ENCODE measurements around the gene TBC1D2. TPM values are rescaled to one million over a fixed set of nuclear protein-coding genes. Genes with fewer than 3 reads are reported as not detected.
"Not testable (repeated sequence)": the region's sequence is repeated elsewhere in the genome, so short reads cannot be mapped to it uniquely, and the experiment has no call there.

TBC1D2 gene
- 1 to 10 TPM; 3.6 to 3.9 TPM for total RNA-seq

DNA sequence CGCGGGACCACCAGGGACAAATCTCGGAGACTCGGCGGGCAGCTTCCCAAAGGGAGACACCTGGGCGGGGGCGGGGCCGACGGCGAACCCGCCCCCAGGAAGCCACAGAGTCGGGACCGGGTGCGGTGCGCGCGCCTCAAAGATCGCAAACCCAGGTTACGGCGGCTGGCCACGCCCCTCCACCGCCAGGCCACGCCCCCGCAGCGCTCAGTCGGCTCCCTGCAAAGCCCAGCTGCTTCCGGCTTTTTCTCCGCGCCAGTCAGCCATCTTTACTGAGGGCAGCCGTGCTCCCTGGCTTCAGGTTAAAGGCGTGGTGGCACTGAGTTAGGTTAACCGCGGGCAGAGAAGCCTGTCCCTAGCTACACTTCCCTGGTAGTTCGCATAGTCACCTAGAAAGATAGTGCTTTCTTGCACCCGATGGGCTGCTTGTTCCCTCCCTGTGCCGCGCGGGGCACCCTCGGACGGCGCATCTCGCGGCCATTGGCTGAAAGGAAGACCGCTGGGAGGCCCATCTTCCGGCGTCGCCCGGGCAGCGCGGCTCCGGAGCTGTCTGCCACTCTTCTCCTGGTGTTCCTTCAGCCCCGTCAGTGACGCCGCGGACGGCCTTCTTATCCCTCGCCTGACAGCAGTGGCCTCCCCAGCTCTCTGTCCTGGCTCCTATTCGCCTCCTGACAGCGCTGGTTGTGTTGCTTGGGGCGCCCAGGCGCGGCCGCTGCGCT, at the start of gene TBC1D2:
Gene TBC1D2 (minus strand): TSS at position 72 of the 719 bp plus-strand sequence. CDS start 108 bp downstream, outside the sequence.
- Mint-ChIP-seq H3K27ac (peak within 1 kb of the TSS; percentile 91 to 99), H3K36me3 (peaks cover 6% of the 10 kb centered on the region in 2 donors), H3K9me3 (no peaks in the 10 kb centered on the region)
- DNase-seq (ENCODE audit: low spot score in 2 of 2), result peak; percentile 97 to 98
- ATAC-seq, result peak; percentile 91 to 94

DNA sequence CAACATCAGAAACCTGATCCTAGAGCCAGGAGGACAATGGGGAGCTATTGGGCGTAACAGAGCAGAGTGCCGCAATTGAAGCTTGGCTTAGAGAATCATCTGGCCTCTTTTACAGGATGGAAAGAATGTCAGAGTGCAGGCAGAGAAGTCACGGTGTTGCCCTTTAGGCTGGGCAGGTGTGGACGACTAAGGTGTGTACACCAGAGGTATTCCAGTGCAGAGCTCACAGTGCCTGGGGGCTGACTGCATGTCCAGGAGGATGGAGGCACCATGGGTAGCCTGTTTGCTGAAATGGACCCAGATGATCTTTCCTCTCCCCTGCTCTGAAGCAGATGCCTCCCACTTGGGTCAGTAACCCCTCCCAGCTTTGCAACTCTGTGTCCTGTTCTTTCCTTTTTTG, 48.9 kb upstream of the TBC1D2 start:
- Mint-ChIP-seq H3K36me3 (no peaks in the 10 kb centered on the region), H3K27ac (no peak overlapping the region), H3K9me3 (no peaks in the 10 kb centered on the region)
- ATAC-seq (no peak), DNase-seq (ENCODE audit: low spot score in 2 of 2) (no peak)

DNA sequence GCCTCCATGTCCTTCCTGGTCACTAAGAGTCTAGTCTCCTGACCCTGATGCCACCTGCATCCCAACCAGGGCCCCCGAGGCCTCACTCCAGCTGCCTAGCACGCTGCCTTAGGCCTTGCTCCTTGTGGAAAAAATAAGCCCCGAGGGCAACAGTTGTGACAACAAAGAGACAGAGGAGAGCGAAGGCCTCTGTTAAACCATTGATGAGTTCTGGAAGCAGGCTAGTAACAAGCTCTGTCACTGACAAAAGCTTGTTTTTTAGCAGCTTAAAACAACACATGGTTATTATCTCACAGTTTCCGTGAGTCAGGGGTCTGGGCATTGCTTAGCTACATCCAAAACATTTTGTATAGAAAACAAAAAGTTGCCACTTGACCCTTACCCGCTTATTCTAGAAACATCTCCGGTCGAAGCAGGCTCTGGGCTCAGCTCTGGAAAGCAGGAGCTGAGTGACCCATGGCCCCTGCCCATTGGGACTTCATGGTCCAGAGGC, 48.2 kb upstream of the TBC1D2 start:
- no peaks in the 10 kb centered on the region for H3K36me3 Mint-ChIP-seq
- DNase-seq (ENCODE audit: low spot score in 2 of 2) (no peak), ATAC-seq (no peak)
- H3K9me3 Mint-ChIP-seq, result no peaks in the 10 kb centered on the region
- no peak overlapping the region for H3K27ac Mint-ChIP-seq

DNA sequence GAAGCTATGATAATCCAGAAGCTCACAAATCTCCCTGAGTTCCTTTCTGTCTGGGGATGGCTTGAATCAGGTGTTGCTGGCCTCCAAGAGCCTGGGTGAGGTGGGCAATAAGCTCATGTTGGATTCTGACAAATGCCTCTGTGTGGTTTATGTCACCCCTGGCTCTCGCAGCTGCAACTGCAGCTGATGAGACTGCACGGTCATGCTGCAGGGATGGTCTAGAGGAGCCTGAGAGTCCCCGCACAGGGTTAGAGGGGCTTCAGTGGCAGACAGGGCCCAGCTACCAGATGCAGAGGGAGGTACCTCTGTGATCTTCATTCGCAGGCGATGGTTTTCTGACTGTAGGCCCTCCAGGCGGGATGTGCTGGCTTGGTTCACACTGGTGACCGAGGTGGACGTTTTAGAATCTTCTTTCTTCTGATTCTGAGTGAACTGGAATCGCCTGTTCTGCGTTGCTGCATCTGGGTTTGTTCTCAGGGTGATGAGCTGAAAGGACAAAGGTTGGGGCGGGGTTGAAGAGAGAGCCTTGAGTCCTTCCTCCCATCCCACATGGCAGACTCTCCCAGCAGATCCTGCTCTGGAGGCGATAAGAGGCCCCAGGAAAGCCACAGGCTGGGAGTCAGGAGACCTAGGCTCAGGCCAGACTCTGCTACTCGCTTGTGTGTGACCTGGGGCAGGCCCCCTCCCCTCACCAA, 47.6 kb upstream of the TBC1D2 start:
- H3K36me3 Mint-ChIP-seq, result no peaks in the 10 kb centered on the region
- ATAC-seq, result no peak
- no peaks in the 10 kb centered on the region for H3K9me3 Mint-ChIP-seq
- no peak overlapping the region for H3K27ac Mint-ChIP-seq
- DNase-seq (ENCODE audit: low spot score in 2 of 2), result no peak

DNA sequence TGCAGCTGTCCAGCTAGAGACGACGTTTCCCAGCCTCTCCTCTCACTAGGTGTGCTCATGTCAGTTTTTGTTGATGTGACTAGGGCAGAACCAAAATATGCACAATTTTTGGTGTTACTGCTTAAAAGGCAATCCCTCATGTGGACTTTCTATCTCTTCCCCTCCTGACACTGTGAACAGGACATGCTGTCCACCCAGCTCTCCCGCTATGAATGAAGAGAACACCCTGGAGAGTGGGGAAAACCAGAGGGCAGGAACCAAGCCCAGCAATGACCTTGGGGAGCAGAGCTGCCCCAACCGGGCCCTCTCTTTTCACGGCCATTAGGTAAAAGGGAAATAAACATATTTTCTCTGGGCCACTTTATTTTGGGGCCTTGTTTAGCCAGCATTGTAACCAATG, 46.7 kb upstream of the TBC1D2 start:
- DNase-seq (ENCODE audit: low spot score in 2 of 2) (no peak), ATAC-seq (no peak)
- H3K36me3 Mint-ChIP-seq, result no peaks in the 10 kb centered on the region
- H3K9me3 Mint-ChIP-seq, result no peaks in the 10 kb centered on the region
- peak overlapping the region in 1 of 2 donors; percentile 62 for H3K27ac Mint-ChIP-seq

DNA sequence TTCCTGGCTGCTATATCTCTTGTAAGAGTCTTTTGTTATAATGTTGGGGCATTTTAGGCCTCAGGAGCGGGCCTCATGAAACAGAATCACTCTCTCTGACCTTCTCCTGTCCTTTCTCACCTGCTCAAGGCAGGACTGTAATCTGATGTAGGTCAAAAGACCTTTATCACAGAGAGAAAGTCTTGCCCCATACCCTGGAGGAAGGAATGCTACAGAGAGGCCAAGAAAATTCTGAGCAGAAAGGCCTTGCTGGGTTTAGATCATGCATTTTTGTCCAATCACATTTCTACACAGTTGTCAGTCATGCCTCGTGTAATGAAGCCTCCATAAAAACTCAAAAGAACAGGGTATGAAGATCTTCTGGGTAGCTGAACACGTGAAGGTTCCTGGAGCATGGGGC, 45.2 kb upstream of the TBC1D2 start:
- Mint-ChIP-seq H3K27ac (no peak overlapping the region), H3K36me3 (no peaks in the 10 kb centered on the region), H3K9me3 (no peaks in the 10 kb centered on the region)
- ATAC-seq, result no peak
- DNase-seq (ENCODE audit: low spot score in 2 of 2), result no peak

GRCh38 chr9:98298476-98298875, 43.0 kb upstream of the TBC1D2 start:
- no peaks in the 10 kb centered on the region for H3K9me3 Mint-ChIP-seq
- no peaks in the 10 kb centered on the region for H3K36me3 Mint-ChIP-seq
- DNase-seq (ENCODE audit: low spot score in 2 of 2) (no peak), ATAC-seq (no peak)
- no peak overlapping the region for H3K27ac Mint-ChIP-seq

DNA sequence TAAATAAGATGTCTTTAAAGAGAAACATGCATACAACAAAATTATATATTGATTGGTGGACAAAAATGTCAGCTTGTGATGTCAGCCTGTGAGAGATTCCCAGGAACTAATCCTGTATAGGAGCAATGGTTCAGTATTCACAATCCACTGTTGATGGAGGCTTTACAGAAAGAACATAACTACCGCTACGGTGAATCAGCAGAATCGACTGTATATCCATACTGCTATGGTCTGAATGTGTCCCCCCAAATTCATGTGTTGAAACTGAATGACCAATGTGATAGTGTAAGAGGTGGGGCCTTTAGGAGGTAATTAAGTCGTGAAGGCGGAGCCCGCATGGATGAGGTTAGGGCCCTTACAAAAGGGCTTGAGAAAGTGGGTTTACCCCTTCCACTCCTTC, 40.4 kb upstream of the TBC1D2 start:
- no peak overlapping the region for H3K27ac Mint-ChIP-seq
- H3K9me3 Mint-ChIP-seq, result no peaks in the 10 kb centered on the region
- no peaks in the 10 kb centered on the region for H3K36me3 Mint-ChIP-seq
- DNase-seq (ENCODE audit: low spot score in 2 of 2), result no peak
- no peak for ATAC-seq

DNA sequence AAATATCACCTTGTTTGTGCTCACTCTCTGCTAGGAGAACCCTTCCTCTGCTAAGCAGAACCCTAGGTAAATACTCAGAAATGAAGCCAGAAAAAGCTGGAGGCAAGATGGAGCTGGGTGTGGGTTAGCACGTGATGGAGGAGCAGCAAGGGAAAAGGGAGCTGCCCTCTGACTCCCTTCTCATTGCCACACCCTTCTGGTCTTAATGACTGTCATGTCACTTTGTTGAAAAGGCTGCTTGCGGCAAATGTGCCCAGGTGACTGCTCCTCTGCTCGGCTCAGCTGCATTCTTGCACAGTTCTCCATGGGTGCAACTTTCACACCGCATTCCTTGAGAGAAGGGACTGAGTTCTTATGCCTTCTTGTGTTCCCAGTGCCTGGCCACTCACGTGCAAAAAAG, 36.4 kb upstream of the TBC1D2 start:
- no peak overlapping the region for H3K27ac Mint-ChIP-seq
- ATAC-seq (no peak), DNase-seq (ENCODE audit: low spot score in 2 of 2) (no peak)
- H3K36me3 Mint-ChIP-seq, result no peaks in the 10 kb centered on the region
- no peaks in the 10 kb centered on the region for H3K9me3 Mint-ChIP-seq

- Mint-ChIP-seq H3K36me3 (no peaks in the 10 kb centered on the region), H3K27ac (no peak overlapping the region), H3K9me3 (no peaks in the 10 kb centered on the region)
- ATAC-seq (no peak), DNase-seq (ENCODE audit: low spot score in 2 of 2) (no peak)
Observed at GRCh38 chr9:98290411-98290810, 35.0 kb upstream of the TBC1D2 start.

DNA sequence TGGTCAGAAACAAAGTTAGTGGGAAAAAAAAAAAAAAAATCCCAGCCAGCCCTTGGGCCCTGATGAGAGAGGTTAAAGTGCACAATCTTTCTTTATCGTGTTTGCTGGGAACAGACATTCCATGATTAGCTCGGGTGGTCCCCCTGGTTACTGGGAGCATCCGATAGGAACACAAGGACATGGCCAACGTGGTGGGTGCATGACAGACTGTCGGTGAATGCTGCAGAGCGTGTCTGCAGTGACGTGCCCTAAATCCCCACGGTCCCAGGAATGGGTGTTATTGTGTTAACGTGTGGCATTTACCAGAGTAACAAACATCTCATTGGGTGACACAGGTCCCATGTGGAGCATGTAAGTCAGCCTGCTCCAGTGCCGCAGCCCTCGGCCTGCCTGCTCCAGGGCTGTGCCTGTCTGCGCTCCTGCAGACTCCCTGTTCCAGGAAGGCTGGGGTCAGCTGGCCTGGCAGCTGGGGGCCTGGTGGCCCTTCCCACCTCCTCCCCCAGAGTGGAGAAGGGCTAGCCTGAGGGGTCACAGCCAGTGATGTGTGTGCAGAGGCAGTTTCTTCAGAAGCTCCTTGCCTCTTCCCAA, 34.3 kb upstream of the TBC1D2 start:
- Mint-ChIP-seq H3K27ac (no peak overlapping the region), H3K9me3 (no peaks in the 10 kb centered on the region), H3K36me3 (no peaks in the 10 kb centered on the region)
- DNase-seq (ENCODE audit: low spot score in 2 of 2), result no peak
- ATAC-seq, result no peak

DNA sequence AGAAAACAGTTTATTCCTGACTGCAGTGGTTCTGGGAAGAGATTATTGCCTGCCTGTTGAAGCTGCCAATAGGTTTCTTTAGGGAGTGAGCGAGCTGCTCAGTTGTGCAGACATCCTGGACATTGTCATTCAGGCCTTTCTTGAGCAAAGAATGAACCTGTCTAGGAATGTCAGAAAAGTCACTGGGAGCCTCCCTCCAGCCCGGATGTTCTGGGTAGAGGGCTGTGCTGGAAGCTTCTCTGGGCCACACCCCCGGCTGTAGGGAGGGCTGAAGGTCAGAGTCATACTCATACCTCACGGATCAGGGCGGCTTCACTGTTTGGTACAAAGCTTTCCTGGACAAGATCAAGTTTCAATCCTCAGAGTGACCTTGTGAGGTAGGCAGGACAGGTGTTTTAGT, 33.4 kb upstream of the TBC1D2 start:
- ATAC-seq (no peak), DNase-seq (ENCODE audit: low spot score in 2 of 2) (no peak)
- no peak overlapping the region for H3K27ac Mint-ChIP-seq
- no peaks in the 10 kb centered on the region for H3K9me3 Mint-ChIP-seq
- no peaks in the 10 kb centered on the region for H3K36me3 Mint-ChIP-seq

- Mint-ChIP-seq H3K27ac (peak overlapping the region in 1 of 2 donors; percentile 41), H3K36me3 (no peaks in the 10 kb centered on the region), H3K9me3 (no peaks in the 10 kb centered on the region)
- ATAC-seq (no peak), DNase-seq (ENCODE audit: low spot score in 2 of 2) (no peak)
Observed at GRCh38 chr9:98287384-98287783, 31.9 kb upstream of the TBC1D2 start.

DNA sequence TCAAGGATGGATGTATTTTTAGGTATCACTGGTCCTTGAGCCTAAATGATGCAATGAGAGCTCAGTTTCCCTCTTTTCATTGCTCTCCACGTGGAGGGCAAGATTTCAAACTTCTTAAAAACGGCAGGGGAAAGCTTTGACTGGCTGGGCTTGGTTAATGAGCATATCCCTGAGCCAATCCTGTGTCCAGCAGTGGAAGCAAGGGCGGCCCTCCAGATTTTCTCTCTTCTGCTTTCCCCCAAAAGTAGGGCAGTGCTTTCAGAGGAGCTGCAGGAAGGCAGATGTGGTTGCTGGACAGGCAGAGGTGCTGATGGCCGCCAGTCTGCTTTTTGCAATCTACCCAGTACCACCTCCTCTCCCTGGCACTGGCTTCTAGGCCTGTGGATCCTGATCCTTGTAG, 30.0 kb upstream of the TBC1D2 start:
- H3K36me3 Mint-ChIP-seq, result no peaks in the 10 kb centered on the region
- no peak overlapping the region for H3K27ac Mint-ChIP-seq
- ATAC-seq (no peak), DNase-seq (ENCODE audit: low spot score in 2 of 2) (no peak)
- H3K9me3 Mint-ChIP-seq, result no peaks in the 10 kb centered on the region

DNA sequence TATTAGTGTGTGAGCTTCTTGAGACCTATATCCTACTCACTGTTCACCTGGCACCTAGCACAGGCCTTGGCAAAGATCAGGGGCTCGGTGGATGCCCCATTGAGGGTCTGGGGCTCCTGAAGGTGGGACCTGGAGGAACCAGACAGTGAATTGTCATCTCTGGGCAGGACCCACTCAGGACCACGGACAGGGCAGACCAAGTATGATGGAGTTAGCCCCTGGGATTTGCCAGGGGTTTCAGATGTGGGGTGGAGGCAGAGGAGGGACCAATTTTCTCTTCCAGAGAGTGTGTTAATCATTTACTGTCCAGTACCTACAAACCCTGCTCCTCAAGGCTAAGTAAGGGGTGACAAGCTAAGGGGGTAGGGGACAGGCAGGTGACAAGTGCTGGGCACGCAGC, 29.3 kb upstream of the TBC1D2 start:
- DNase-seq (ENCODE audit: low spot score in 2 of 2) (no peak), ATAC-seq (no peak)
- H3K9me3 Mint-ChIP-seq, result no peaks in the 10 kb centered on the region
- no peak overlapping the region for H3K27ac Mint-ChIP-seq
- no peaks in the 10 kb centered on the region for H3K36me3 Mint-ChIP-seq

DNA sequence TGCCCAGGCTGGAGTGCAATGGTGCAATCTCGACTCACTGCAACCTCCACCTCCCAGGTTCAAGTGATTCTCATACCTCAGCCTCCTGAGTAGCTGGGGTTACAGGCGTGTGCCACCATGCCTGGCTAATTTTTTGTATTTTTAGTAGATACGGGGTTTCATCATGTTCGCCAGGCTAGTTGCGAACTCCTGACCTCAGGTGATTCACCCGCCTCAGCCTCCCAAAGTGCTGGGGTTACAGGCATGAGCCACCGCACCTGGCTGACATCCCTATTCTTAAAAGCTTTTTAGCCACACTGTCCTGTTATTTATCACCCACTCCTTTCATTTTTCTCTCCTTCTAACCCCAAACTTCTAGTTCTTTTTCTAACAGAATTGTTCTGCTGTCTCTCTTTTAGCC, 27.7 kb upstream of the TBC1D2 start:
- not testable (repeated sequence) for H3K27ac Mint-ChIP-seq; H3K9me3 Mint-ChIP-seq; H3K36me3 Mint-ChIP-seq; DNase-seq (ENCODE audit: low spot score in 2 of 2); ATAC-seq

- H3K27ac Mint-ChIP-seq, result no peak overlapping the region
- no peak for DNase-seq (ENCODE audit: low spot score in 2 of 2)
- ATAC-seq, result no peak
- H3K9me3 Mint-ChIP-seq, result no peaks in the 10 kb centered on the region
- H3K36me3 Mint-ChIP-seq, result no peaks in the 10 kb centered on the region
Observed at GRCh38 chr9:98281281-98281680, 25.8 kb upstream of the TBC1D2 start.

DNA sequence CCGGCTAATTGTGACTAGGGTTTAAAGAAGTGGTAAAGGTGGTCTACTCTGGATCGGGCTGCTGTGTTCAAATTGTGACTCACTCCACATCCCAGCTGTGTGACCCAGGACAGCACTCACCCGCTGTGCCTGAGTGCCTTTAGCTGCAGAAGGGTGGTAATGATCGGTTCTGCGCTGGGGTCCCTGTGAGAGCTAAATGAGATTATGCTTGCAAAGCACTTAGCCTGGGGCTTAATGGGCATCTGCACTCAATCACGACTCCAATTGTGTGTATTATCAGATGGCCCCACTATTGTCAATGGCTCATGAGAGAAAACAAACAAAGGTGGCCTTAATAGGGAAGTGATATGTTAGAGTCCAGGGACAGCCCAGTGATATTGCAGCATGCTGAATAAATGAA, 25.1 kb upstream of the TBC1D2 start:
- Mint-ChIP-seq H3K9me3 (no peaks in the 10 kb centered on the region), H3K27ac (no peak overlapping the region), H3K36me3 (no peaks in the 10 kb centered on the region)
- ATAC-seq (no peak), DNase-seq (ENCODE audit: low spot score in 2 of 2) (no peak)

Data from activated naive CD4-positive, alpha-beta T cell treated with anti-CD3 and anti-CD28 coated beads, Interleukin-2, amount 50 U/mL, for 72 hours (primary cell).